OCI-LY1 (cell line): ENCODE data around the gene VCX2.

Experiments
- H2AFZ ChIP-seq: fragments of 200-600 bp; sonication (generic), shearing (Covaris generic); 2 replicates; pipeline ENCODE4 v1.6.0; 2014; ENCODE audit warnings: antibody characterized with exemption, mild to moderate bottlenecking, low read length
- H3F3A ChIP-seq: fragments of 200-600 bp; sonication (generic), shearing (Covaris generic); 2 replicates; pipeline ENCODE4 v1.6.0; 2014; ENCODE audit warnings: mild to moderate bottlenecking, antibody characterized with exemption, low read length, moderate library complexity; ENCODE audit not compliant: insufficient read depth
- H3K27ac ChIP-seq: fragments of 200-600 bp; sonication (generic); 2 replicates; pipeline ENCODE4 v1.5.1; 2014; ENCODE audit warnings: low read length, mixed run types, mild to moderate bottlenecking, low read depth; ENCODE audit not compliant: poor library complexity, severe bottlenecking
- H3K27me3 ChIP-seq: fragments of 200-600 bp; sonication (generic); 2 replicates; pipeline ENCODE4 v1.6.0; 2014; ENCODE audit warnings: antibody characterized with exemption, mild to moderate bottlenecking, low read length, moderate library complexity; ENCODE audit not compliant: insufficient read depth
- H3K36me3 ChIP-seq: fragments of 200-600 bp; sonication (generic); 2 replicates; pipeline ENCODE4 v1.6.1; 2014; ENCODE audit warnings: mild to moderate bottlenecking, antibody characterized with exemption, low read length, moderate library complexity, mixed read lengths; ENCODE audit not compliant: insufficient read depth
- H3K4me1 ChIP-seq: fragments of 200-600 bp; sonication (generic); 2 replicates; pipeline ENCODE4 v1.5.1; 2014; ENCODE audit warnings: mild to moderate bottlenecking, low read length, moderate library complexity; ENCODE audit not compliant: insufficient read depth, severe bottlenecking
- H3K4me2 ChIP-seq: fragments of 200-600 bp; sonication (generic), shearing (Covaris generic); 2 replicates; pipeline ENCODE4 v1.6.1; 2014; ENCODE audit warnings: low read length
- H3K4me3 ChIP-seq: fragments of 200-600 bp; sonication (generic); 2 replicates; pipeline ENCODE4 v1.5.1; 2014; ENCODE audit warnings: low read length, low read depth, mild to moderate bottlenecking, mixed read lengths; ENCODE audit not compliant: poor library complexity, severe bottlenecking
- H3K79me2 ChIP-seq: fragments of 200-600 bp; shearing (Covaris generic); 2 replicates; pipeline ENCODE4 v1.6.1; 2016; ENCODE audit warnings: mixed run types, low read length, mixed read lengths; ENCODE audit not compliant: insufficient read depth
- H3K9ac ChIP-seq: fragments of 200-600 bp; sonication (generic), shearing (Covaris generic); 2 replicates; pipeline ENCODE4 v1.6.1; 2014; ENCODE audit warnings: mild to moderate bottlenecking, low read length, mixed read lengths
- H3K9me2 ChIP-seq: fragments of 200-600 bp; sonication (generic), shearing (Covaris generic); 2 replicates; pipeline ENCODE4 v1.6.1; 2014; ENCODE audit warnings: low read depth, mild to moderate bottlenecking, low read length, mixed read lengths
- H3K9me3 ChIP-seq: fragments of 200-600 bp; shearing (Covaris generic); 2 replicates; pipeline ENCODE4 v1.6.1; 2014; ENCODE audit warnings: low read length, mixed read lengths
- H4K20me1 ChIP-seq: fragments of 200-600 bp; sonication (generic), shearing (Covaris generic); 2 replicates; pipeline ENCODE4 v1.6.0; 2016; ENCODE audit warnings: mild to moderate bottlenecking, low read length; ENCODE audit not compliant: insufficient read depth
- CTCF ChIP-seq: fragments of 200-600 bp; sonication (generic), shearing (Covaris generic); IDR thresholded peaks from 2 replicates; pipeline ENCODE4 v1.5.1; 2017; ENCODE audit warnings: mild to moderate bottlenecking, antibody characterized with exemption, low read length, moderate library complexity, mixed read lengths
- EZH2 ChIP-seq: fragments of 200-600 bp; sonication (generic), shearing (Covaris generic); IDR thresholded peaks from 2 replicates; pipeline ENCODE4 v1.8.0; 2017; ENCODE audit warnings: borderline replicate concordance, mixed run types, mild to moderate bottlenecking, antibody characterized with exemption, low read length, moderate library complexity, mixed read lengths

The VCX2 gene

GRCh38 chrX:8191022-8191421 lies 20.0 kb upstream of the VCX2 start:
- no peak overlapping the region for H3K9ac ChIP-seq
- H3F3A ChIP-seq = no peaks in the 10 kb centered on the region
- no peaks in the 10 kb centered on the region for H3K27me3 ChIP-seq
- H3K79me2 ChIP-seq = no peaks in the 10 kb centered on the region
- no peak overlapping the region for H3K27ac ChIP-seq
- no peak overlapping the region for H3K4me2 ChIP-seq
- H2AFZ ChIP-seq = no peak overlapping the region
- H3K4me3 ChIP-seq = no peak overlapping the region
- H3K4me1 ChIP-seq = no peaks in the 10 kb centered on the region
- no peaks in the 10 kb centered on the region for H4K20me1 ChIP-seq
- H3K36me3 ChIP-seq = no peaks in the 10 kb centered on the region
- no peaks in the 10 kb centered on the region for H3K9me3 ChIP-seq
- H3K9me2 ChIP-seq = no peaks in the 10 kb centered on the region
- TF ChIP-seq EZH2 = no peak

DNA sequence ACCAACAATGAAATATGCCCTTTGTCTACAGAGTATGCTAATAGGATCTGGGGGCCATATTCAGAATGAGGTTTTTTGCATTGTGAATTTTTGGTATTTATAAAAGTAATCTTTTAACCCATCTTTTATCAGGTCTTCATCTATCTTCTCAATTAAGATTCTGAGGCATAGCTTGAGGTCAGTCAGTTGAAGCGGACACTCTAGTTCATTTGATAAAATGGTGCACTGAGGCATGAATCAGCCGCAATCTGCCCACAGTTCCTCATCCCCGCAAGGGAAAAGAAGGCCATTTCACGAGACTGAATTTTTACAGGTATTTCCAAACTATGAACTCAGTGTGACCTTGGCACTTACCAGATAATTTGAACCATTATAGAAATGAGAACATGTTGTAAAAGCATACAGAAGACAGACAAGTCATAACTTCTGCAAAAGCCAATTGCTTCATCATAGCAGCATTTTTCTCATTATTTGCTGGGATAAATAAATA lies 19.3 kb upstream of the VCX2 start:
- Histone ChIP-seq H4K20me1 (no peaks in the 10 kb centered on the region), H3K4me3 (no peak overlapping the region), H3K27me3 (no peaks in the 10 kb centered on the region), H3K4me2 (no peak overlapping the region), H3K4me1 (no peaks in the 10 kb centered on the region), H3K9me3 (no peaks in the 10 kb centered on the region), H3K9ac (no peak overlapping the region), H3K9me2 (no peaks in the 10 kb centered on the region), H3K79me2 (no peaks in the 10 kb centered on the region), H2AFZ (no peak overlapping the region), H3K36me3 (no peaks in the 10 kb centered on the region), H3F3A (no peaks in the 10 kb centered on the region), H3K27ac (no peak overlapping the region)
- TF ChIP-seq EZH2 (no peak), CTCF (no peak)

DNA sequence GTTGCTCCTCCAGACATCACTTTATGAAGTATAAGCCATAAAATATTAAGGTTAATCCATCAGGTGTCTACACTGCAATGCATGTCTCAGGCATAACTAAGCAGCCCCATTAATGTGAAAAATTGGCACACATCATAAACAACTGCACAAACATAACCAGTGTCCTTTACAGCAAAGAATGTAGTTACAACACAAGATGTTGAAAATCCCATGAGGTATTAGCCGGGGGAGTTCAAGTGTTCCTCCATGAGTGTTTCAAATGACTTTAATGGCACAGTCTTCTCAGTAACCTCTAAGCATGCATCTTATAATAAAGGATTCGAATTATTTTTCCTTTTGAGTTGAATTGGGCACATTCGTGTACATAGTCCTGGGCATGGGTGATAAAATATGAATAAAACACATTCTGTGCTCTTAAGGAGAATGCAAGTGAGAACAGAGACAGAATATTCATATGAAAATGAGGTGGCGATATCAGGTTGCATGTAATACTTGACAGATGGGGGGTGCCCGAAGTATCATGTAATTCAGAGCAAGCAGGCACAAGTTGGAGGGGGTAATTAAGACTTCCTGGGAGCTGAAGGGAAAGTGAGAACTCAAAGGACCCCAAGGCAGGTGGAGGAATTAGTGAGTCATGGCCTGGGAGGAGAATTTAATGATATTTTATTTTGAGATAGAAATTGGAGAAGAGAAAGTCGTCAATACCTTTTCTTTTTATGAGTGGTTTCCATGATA lies 18.2 kb upstream of the VCX2 start:
- no peak overlapping the region for H2AFZ ChIP-seq
- H3K4me3 ChIP-seq = no peak overlapping the region
- no peaks in the 10 kb centered on the region for H3K4me1 ChIP-seq
- no peak overlapping the region for H3K4me2 ChIP-seq
- no peak overlapping the region for H3K9ac ChIP-seq
- H3F3A ChIP-seq = no peaks in the 10 kb centered on the region
- no peaks in the 10 kb centered on the region for H3K79me2 ChIP-seq
- H3K27ac ChIP-seq = no peak overlapping the region
- no peaks in the 10 kb centered on the region for H3K36me3 ChIP-seq
- no peak for TF ChIP-seq EZH2
- TF ChIP-seq CTCF = no peak
- no peaks in the 10 kb centered on the region for H4K20me1 ChIP-seq
- no peaks in the 10 kb centered on the region for H3K27me3 ChIP-seq
- H3K9me2 ChIP-seq = no peaks in the 10 kb centered on the region
- no peaks in the 10 kb centered on the region for H3K9me3 ChIP-seq

- no peak overlapping the region for H3K27ac ChIP-seq
- H2AFZ ChIP-seq = no peak overlapping the region
- H4K20me1 ChIP-seq = no peaks in the 10 kb centered on the region
- H3K79me2 ChIP-seq = no peaks in the 10 kb centered on the region
- H3K27me3 ChIP-seq = no peaks in the 10 kb centered on the region
- H3K9ac ChIP-seq = no peak overlapping the region
- TF ChIP-seq EZH2 = no peak
- TF ChIP-seq CTCF = no peak
- no peak overlapping the region for H3K4me3 ChIP-seq
- H3K36me3 ChIP-seq = no peaks in the 10 kb centered on the region
- no peaks in the 10 kb centered on the region for H3F3A ChIP-seq
- H3K9me2 ChIP-seq = no peaks in the 10 kb centered on the region
- no peak overlapping the region for H3K4me2 ChIP-seq
- H3K4me1 ChIP-seq = no peaks in the 10 kb centered on the region
- no peaks in the 10 kb centered on the region for H3K9me3 ChIP-seq
These were observed 12.3 kb upstream of the VCX2 start for GRCh38 chrX:8183346-8183745.
